Duodenal mucosa (tissue), 2 donors: ENCODE results near the gene GLIS2.

Experiments
- H3K27ac ChIP-seq: one replicate; pipeline ENCODE4 v1.7.0; 2013; ENCODE audit warnings: low read depth, low read length
- H3K27me3 ChIP-seq, 2 donors: one replicate each; pipeline ENCODE4 v1.7.0; 2013; ENCODE audit warnings: low read length in 2 of 2, control low read depth in 1 of 2; ENCODE audit not compliant: insufficient read depth in 2 of 2, control insufficient read depth in 1 of 2
- H3K36me3 ChIP-seq, 2 donors: one replicate each; pipeline ENCODE4 v1.7.0; 2013; ENCODE audit warnings: low read length in 2 of 2, control low read depth in 1 of 2; ENCODE audit not compliant: insufficient read depth in 2 of 2, control insufficient read depth in 1 of 2
- H3K4me1 ChIP-seq, 2 donors: one replicate each; pipeline ENCODE4 v1.7.0; 2013; ENCODE audit warnings: low read length in 2 of 2, control low read depth in 1 of 2; ENCODE audit not compliant: insufficient read depth in 2 of 2, control insufficient read depth in 1 of 2
- H3K4me3 ChIP-seq, 2 donors: one replicate each; pipeline ENCODE4 v1.7.0; 2013; ENCODE audit warnings: low read length in 2 of 2, low read depth in 1 of 2
- H3K9ac ChIP-seq, 2 donors: one replicate each; pipeline ENCODE4 v1.7.0; 2013; ENCODE audit warnings: low read length in 2 of 2, low read depth in 1 of 2
- H3K9me3 ChIP-seq, 2 donors: one replicate each; pipeline ENCODE4 v1.7.0; 2013; ENCODE audit warnings: low read length in 2 of 2, control low read depth in 1 of 2; ENCODE audit not compliant: control insufficient read depth in 1 of 2

The GLIS2 gene

DNA sequence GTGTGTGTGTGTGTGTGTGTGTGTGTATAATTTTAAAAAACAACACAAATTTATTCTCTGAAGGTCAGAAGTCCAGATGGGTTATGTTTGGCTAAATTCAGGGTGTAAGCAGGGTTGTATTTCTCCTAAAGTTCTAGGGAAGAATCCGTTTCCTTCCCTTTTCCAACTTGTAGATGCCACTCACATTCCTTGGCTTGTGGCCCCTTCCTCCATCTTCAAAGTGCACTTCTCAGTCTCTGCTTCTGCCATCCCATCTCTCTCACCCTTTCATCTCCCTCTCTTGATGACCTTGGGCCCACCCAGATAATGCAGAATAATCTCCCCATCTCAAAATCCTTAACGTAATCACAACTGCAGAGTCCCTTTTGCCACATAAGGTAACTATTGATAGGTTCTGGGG, 35.2 kb upstream of the GLIS2 start:
- H3K9me3 ChIP-seq: no peaks in the 10 kb centered on the region
- no peaks in the 10 kb centered on the region for H3K4me1 ChIP-seq
- H3K9ac ChIP-seq: no peak overlapping the region
- no peaks in the 10 kb centered on the region for H3K36me3 ChIP-seq
- no peak overlapping the region for H3K27ac ChIP-seq
- no peak overlapping the region for H3K4me3 ChIP-seq
- H3K27me3 ChIP-seq: no peaks in the 10 kb centered on the region

DNA sequence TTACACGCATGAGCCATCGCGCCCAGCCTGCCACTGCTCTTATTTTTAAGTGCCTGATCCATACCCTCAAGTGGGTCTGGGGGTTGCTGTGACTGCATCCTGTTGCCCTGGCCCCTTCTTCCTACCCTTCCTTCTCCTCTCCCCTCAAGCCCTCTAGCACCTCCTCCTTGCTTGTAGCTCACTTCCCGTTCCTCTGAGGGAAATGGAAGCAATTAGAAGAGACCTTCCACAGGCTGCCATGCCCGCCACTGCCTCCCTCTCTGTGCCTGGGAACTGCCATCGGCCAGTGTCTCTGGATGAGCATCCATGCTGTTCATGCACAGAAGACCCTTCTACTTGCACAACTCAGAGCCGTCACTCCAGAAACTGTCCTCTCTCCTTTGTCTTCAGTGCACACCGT, 32.4 kb upstream of the GLIS2 start:
- H3K27me3 ChIP-seq: no peaks in the 10 kb centered on the region
- H3K9me3 ChIP-seq: no peaks in the 10 kb centered on the region
- no peaks in the 10 kb centered on the region for H3K36me3 ChIP-seq
- peaks cover 3 to 5% of the 10 kb centered on the region in 2 donors for H3K4me1 ChIP-seq
- H3K4me3 ChIP-seq: no peak overlapping the region
- no peak overlapping the region for H3K9ac ChIP-seq
- no peak overlapping the region for H3K27ac ChIP-seq

DNA sequence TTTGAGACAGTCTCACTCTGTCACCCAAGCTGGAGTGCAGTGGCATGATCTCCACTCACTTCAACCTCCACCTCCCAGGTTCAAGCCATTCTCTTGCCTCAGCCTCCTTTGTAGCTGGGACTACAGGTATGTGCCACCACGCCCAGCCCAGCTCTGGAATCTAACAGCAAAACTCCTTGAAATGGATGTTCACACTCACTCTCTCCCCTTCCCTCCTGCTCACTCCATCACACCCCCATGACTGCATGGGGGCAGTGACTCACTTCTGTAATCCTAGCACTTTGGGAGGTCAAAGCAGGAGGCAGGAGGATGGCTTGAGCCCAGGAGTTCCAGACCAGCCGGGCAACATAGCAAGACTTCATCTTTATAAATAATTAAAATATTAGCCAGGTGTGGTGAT, 31.9 kb upstream of the GLIS2 start:
- Histone ChIP-seq H3K36me3 (no peaks in the 10 kb centered on the region), H3K27ac (no peak overlapping the region), H3K4me3 (no peak overlapping the region), H3K4me1 (peaks cover 3 to 7% of the 10 kb centered on the region in 2 donors), H3K9ac (no peak overlapping the region), H3K27me3 (no peaks in the 10 kb centered on the region), H3K9me3 (no peaks in the 10 kb centered on the region)

DNA sequence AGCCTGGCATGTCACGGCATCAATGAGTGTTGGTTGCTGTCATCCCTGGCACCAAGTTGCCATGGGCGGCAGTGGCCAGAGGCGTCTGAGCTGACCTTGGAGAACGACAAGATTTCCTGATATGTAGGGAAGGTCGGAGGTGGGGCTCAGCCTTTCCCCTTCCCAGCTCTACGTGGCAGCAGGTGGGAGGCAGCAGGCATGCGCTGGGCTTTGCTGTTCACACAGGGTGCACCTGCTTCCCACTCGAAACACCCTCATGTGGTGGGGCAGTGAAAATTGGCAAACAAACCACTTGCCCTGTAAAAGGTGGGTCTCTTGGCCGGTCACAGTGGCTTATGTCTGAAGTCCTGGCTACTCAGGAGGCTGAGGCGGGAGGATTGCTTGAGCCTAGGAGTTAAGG, 30.7 kb upstream of the GLIS2 start:
- H3K4me1 ChIP-seq: peaks cover 3 to 7% of the 10 kb centered on the region in 2 donors

DNA sequence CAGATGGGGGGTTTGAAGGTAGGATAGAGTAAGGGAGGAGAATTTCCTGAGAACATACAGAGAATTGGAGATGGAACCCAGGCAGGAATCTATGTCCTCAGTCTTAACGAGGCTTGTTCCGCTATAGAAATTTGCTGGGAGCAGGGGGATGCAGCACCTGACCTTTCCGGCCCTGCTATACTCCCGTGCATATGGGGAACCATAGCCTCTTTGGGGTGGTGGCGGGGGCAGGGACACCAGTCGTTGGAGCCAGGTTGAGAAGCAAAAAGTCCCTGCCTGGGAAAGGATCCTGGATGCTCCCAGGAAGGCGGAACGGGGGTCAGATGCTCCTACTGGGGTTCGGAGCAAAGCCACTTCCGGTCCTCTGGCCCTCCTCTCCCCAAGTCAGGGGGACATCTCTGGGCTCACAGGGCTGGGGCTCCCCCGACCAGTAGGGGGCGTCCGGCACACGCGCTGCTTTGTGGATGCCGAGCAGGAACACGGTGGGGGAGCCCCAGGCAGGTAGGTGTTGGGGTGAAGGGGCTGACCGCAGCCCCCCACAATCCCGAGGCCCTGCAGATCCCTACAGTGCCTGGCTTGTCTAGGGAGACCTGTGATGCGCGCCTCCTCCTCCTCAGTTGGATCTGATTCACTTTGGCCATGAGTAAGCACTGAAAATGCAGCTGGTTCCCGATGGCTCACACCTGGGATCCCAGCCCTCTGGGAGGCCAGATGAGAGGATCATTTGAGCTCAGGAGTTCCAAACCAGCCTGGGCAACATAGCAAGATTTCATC, 27.5 kb upstream of the GLIS2 start:
- H3K4me3 ChIP-seq: no peak overlapping the region
- no peaks in the 10 kb centered on the region for H3K9me3 ChIP-seq
- H3K36me3 ChIP-seq: no peaks in the 10 kb centered on the region
- H3K27me3 ChIP-seq: no peaks in the 10 kb centered on the region
- peaks cover 3 to 7% of the 10 kb centered on the region in 2 donors for H3K4me1 ChIP-seq
- H3K9ac ChIP-seq: no peak overlapping the region
- H3K27ac ChIP-seq: no peak overlapping the region

More for the DNA sequence above, 30.7 kb upstream of the GLIS2 start:
- no peaks in the 10 kb centered on the region for H3K27me3 ChIP-seq
- H3K9ac ChIP-seq: no peak overlapping the region
- H3K36me3 ChIP-seq: no peaks in the 10 kb centered on the region
- H3K27ac ChIP-seq: no peak overlapping the region
- H3K9me3 ChIP-seq: no peaks in the 10 kb centered on the region
- no peak overlapping the region for H3K4me3 ChIP-seq

DNA sequence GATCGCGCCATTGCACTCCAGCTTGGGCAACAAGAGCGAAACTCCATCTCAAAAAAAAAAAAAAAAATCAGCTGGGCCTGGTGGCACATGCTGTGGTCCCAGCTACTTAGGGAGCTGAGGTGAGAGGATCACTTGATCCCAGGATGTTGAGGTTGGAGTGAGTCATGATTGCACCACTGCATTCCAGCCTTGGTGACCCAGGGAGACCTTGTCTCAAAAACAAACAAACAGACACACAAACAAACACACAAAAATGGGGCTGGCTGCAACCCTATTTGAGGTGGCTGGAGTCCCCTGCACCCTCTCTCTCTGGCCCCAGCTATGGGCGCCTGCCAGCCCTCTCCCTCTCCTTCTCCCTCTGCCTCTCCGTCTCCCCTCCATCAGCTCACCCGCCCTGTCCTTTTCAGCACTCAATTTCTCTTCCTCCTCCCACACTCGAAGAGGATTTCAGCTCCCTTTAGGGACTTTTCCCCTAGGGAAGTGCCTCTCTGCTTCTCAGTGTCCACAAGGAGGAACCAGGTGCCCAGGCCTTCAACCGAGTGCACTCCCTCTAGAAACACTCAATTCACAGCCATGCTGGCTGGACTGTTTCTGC, 25.5 kb upstream of the GLIS2 start:
- Histone ChIP-seq H3K27me3 (no peaks in the 10 kb centered on the region), H3K4me3 (no peak overlapping the region), H3K9me3 (no peaks in the 10 kb centered on the region), H3K9ac (no peak overlapping the region), H3K36me3 (no peaks in the 10 kb centered on the region), H3K27ac (no peak overlapping the region), H3K4me1 (peaks cover 3 to 7% of the 10 kb centered on the region in 2 donors)

DNA sequence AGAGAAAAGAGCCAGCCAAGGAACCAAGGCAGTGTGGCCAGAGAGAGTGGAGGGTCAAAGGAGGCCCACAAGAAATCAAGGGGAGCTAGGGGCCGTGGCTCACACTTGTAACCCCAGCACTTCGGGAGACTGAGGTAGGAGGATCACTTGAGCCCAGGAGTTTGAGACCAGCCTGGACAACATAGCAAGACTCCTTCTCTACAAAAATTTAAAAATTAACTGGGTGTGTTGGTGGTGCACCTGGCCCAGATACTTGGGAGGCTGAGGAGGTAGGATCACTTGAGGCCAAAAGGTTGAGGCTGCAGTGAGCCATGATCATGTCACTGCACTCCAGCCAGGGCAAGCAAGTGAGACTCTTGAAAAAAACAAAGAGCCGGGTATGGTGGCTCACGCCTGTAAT, 24.2 kb upstream of the GLIS2 start:
- Histone ChIP-seq H3K4me1 (peaks cover 3 to 7% of the 10 kb centered on the region in 2 donors), H3K36me3 (no peaks in the 10 kb centered on the region), H3K9me3 (no peaks in the 10 kb centered on the region), H3K9ac (no peak overlapping the region), H3K27ac (no peak overlapping the region), H3K27me3 (no peaks in the 10 kb centered on the region), H3K4me3 (no peak overlapping the region)

DNA sequence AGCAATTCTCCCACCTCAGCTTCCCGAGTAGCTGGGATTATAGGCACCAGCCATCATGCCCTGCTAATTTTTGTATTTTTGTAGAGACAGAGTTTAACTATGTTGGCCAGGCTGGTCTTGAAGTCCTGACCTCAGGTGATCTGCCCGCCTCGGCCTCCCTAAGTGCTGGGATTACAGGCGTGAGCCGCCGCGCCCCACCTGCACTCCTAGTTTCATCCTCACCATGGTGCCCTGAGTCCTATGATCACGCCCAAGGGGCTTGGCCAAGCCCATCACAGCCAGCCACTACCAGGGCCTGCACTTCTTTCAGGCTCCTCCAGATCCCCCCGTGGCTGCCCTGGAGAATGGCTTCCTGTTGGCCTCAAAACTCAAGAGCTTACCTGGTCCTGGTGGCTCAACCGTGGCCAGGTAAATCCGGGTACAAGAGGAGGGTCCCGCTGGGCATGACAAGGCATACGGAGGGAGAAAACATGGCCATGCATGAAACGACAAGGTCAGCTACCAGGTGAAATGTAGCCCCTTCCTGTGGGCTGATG, 22.6 kb upstream of the GLIS2 start:
- Histone ChIP-seq H3K4me3 (no peak overlapping the region), H3K36me3 (no peaks in the 10 kb centered on the region), H3K4me1 (peaks cover under 1 to 4% of the 10 kb centered on the region in 2 donors), H3K9me3 (no peaks in the 10 kb centered on the region), H3K27me3 (no peaks in the 10 kb centered on the region), H3K9ac (no peak overlapping the region), H3K27ac (no peak overlapping the region)

DNA sequence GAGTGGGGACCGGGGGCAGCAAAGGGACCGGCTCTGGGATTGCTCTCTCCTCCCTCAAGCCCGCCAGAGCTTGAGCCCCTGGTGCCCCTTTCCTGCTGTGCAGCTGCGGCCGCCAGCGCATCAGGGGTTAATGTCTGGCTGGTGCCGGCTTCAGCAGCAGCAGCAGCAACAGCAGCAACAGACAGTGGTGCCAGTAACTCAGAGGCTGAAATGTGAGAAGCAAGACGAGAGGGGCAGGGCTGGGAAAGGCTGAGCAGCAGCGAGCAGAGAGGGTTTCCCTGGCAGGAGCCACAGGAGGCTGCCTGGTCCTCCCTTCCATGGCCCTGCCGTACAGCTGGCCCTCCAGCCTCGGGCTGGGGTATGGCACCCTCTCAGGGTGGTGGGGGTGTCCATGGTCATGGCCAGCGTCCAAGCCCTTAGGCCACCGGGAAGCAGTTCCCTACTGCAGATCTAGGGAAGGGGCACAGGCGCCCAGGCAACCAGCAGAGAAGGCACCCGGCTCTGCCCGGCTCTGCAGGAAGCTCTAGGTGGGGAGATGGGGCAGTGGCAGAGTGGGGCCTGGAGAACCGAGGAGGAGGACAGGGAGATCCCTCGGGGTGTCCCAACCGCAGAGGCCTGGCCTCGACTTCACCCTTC, 21.9 kb upstream of the GLIS2 start:
- H3K9me3 ChIP-seq: no peaks in the 10 kb centered on the region
- H3K4me3 ChIP-seq: no peak overlapping the region
- no peak overlapping the region for H3K27ac ChIP-seq
- no peaks in the 10 kb centered on the region for H3K36me3 ChIP-seq
- H3K27me3 ChIP-seq: no peaks in the 10 kb centered on the region
- no peak overlapping the region for H3K9ac ChIP-seq
- peaks cover 3 to 4% of the 10 kb centered on the region in 2 donors for H3K4me1 ChIP-seq

DNA sequence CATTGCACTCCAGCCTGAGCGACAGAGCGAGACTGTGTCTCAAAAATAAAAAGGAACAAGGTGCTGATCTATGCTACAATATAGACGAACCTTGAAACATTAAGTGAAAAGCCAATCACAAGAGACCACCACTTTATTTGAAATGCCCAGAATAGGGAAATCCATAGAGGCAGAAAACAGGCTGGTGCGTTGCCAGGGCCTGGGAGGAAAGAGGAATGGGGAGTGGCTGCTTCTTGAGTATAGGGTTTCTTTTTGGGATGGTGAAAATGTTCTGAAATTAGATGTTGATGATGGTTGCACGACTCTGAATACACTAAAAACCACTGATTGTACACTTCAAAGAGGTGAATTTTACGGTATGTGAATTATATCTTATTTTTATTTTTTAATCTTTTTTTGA, 20.3 kb upstream of the GLIS2 start:
- H3K27ac ChIP-seq: no peak overlapping the region

More for the DNA sequence above, 20.3 kb upstream of the GLIS2 start:
- Histone ChIP-seq H3K9ac (no peak overlapping the region), H3K4me1 (peaks cover 7 to 8% of the 10 kb centered on the region in 2 donors), H3K36me3 (no peaks in the 10 kb centered on the region), H3K9me3 (no peaks in the 10 kb centered on the region), H3K4me3 (no peak overlapping the region), H3K27me3 (no peaks in the 10 kb centered on the region)
